Bronchial epithelial cell (primary cell): ENCODE data around the gene PLXNA1. TPM values are rescaled to one million over a fixed set of nuclear protein-coding genes. Genes with fewer than 3 reads are reported as not detected.
A peak's percentile ranks its signal among the peaks of the same experiment; 100 is the strongest.

Experiments
- DNase-seq: peaks from one replicate; pipeline ENCODE4 v3.0.0-alpha.2; 2010; ENCODE audit warnings: low read depth
- FAIRE-seq: peaks from 2 replicates; lab custom pipeline; 2011; peaks lifted over from hg19 to GRCh38; lab: Jason Lieb, UNC
- H3K27me3 ChIP-seq: 2 replicates; pipeline ENCODE4 v1.5.1; 2011; ENCODE audit warnings: low read length; ENCODE audit not compliant: control insufficient read depth, insufficient read depth
- H3K36me3 ChIP-seq: 2 replicates; pipeline ENCODE4 v1.5.1; 2011; ENCODE audit warnings: low read length; ENCODE audit not compliant: control insufficient read depth, insufficient read depth
- H3K4me3 ChIP-seq: 2 replicates; pipeline ENCODE4 v1.5.1; 2011; ENCODE audit warnings: mild to moderate bottlenecking, low read depth, low read length, control low read depth
- CTCF ChIP-seq: IDR thresholded peaks from 2 replicates; pipeline ENCODE4 v1.5.1; 2011; ENCODE audit warnings: mild to moderate bottlenecking, moderate library complexity, low read length, control low read depth, inconsistent platforms; ENCODE audit not compliant: insufficient read depth, severe bottlenecking
- total RNA-seq: library from RNA; depleted of rRNA; stranded (reverse); fragments of >200 nt; gene quantifications from 2 replicates; pipeline ENCODE4 v1.2.1, GENCODE V29; 2014

PLXNA1 gene
- total RNA-seq, 1 donor from 2014 or later = 53.4 TPM

GRCh38 chr3:127002195-127003174 is 19.6 kb downstream of the PLXNA1 start:
- no peak overlapping the region for H3K4me3 ChIP-seq
- peak; percentile 72 for DNase-seq

GRCh38 chr3:127003175-127003555 is 20.2 kb downstream of the PLXNA1 start:
- FAIRE-seq = no peak

More at GRCh38 chr3:127002195-127003174, 19.6 kb downstream of the PLXNA1 start:
- Histone ChIP-seq H3K27me3 (no peaks in the 10 kb centered on the region), H3K36me3 (peaks cover 24% of the 10 kb centered on the region)
- peak; percentile 72 for TF ChIP-seq CTCF
- no peak for FAIRE-seq

GRCh38 chr3:127003601-127004280 is 20.8 kb downstream of the PLXNA1 start:
- H3K27me3 ChIP-seq = no peaks in the 10 kb centered on the region
- no peak for TF ChIP-seq CTCF
- DNase-seq (no peak), FAIRE-seq (no peak)
- H3K36me3 ChIP-seq = peaks cover 32% of the 10 kb centered on the region
- no peak overlapping the region for H3K4me3 ChIP-seq

More at GRCh38 chr3:127003175-127003555, 20.2 kb downstream of the PLXNA1 start:
- no peaks in the 10 kb centered on the region for H3K27me3 ChIP-seq
- TF ChIP-seq CTCF = no peak
- no peak overlapping the region for H3K4me3 ChIP-seq
- DNase-seq = no peak
- H3K36me3 ChIP-seq = peaks cover 27% of the 10 kb centered on the region

DNA sequence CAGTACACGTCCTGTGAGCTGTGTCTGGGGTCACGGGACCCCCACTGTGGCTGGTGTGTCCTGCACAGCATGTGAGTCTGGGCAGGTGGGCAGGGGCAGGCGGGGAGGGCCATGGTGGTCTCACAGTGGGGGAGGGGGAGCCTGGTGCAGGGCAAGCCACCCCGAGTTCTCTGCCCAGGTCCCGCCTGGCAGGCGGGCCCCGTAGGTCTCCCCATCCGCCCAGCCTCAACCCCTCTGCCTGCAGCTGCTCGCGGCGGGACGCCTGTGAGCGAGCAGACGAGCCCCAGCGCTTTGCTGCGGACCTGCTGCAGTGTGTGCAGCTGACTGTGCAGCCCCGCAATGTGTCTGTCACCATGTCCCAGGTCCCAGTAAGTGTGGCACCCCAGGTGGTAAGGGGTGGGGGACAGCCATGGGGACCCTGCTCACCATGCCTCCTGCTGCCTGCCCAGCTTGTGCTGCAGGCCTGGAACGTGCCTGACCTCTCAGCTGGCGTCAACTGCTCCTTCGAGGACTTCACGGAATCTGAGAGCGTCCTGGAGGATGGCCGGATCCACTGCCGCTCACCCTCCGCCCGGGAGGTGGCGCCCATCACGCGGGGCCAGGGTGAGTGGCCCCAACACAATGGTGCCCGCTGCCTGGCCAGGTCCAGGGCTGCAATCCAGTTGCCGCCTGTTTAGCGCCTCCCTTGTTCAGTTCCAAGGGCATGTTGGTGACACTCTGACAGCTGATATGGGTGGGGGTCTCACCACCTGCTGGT is 21.9 kb downstream of the PLXNA1 start:
- Histone ChIP-seq H3K4me3 (no peak overlapping the region), H3K27me3 (no peaks in the 10 kb centered on the region), H3K36me3 (peaks cover 36% of the 10 kb centered on the region)
- no peak for TF ChIP-seq CTCF
- FAIRE-seq (no peak), DNase-seq (no peak)

GRCh38 chr3:127005864-127006500 is 23.1 kb downstream of the PLXNA1 start:
- no peak overlapping the region for H3K4me3 ChIP-seq
- H3K36me3 ChIP-seq = peaks cover 42% of the 10 kb centered on the region
- no peaks in the 10 kb centered on the region for H3K27me3 ChIP-seq
- no peak for TF ChIP-seq CTCF
- FAIRE-seq (peak; percentile 55), DNase-seq (peak; percentile 87)
